Loucy (cell line): Measurements from ENCODE around the gene SYT2.

Source experiments
- H2AFZ ChIP-seq: fragments of 200-600 bp; sonication (generic); 2 replicates; pipeline ENCODE4 v1.6.0; 2016; ENCODE audit warnings: antibody characterized with exemption, mild to moderate bottlenecking, low read length, moderate library complexity
- H3F3A ChIP-seq: fragments of 200-600 bp; 2 replicates; pipeline ENCODE4 v1.6.0; 2016; ENCODE audit warnings: antibody characterized with exemption, low read depth, mild to moderate bottlenecking
- H3K27me3 ChIP-seq: fragments of 200-600 bp; sonication (generic); 2 replicates; pipeline ENCODE4 v1.6.1; 2014; ENCODE audit warnings: low read length, mild to moderate bottlenecking; ENCODE audit not compliant: insufficient read depth, poor library complexity, severe bottlenecking
- H3K36me3 ChIP-seq: fragments of 200-600 bp; sonication (generic); 2 replicates; pipeline ENCODE4 v1.6.1; 2016; ENCODE audit warnings: low read length; ENCODE audit not compliant: insufficient read depth
- H3K4me1 ChIP-seq: fragments of 200-600 bp; sonication (generic); 2 replicates; pipeline ENCODE4 v1.5.1; 2014; ENCODE audit warnings: low read length, mild to moderate bottlenecking; ENCODE audit not compliant: insufficient read depth, poor library complexity, severe bottlenecking
- H3K4me2 ChIP-seq: fragments of 200-600 bp; sonication (generic); 2 replicates; pipeline ENCODE4 v1.6.0; 2014; ENCODE audit warnings: antibody characterized with exemption, low read length, low read depth, mild to moderate bottlenecking; ENCODE audit not compliant: poor library complexity, severe bottlenecking
- H3K4me3 ChIP-seq: fragments of 200-600 bp; sonication (generic); 2 replicates; pipeline ENCODE4 v1.5.1; 2014; ENCODE audit warnings: low read length, mild to moderate bottlenecking, mixed read lengths; ENCODE audit not compliant: poor library complexity, severe bottlenecking
- H3K79me2 ChIP-seq: fragments of 200-600 bp; sonication (generic); 2 replicates; pipeline ENCODE4 v1.6.1; 2014; ENCODE audit warnings: low read length; ENCODE audit not compliant: insufficient read depth
- H3K9ac ChIP-seq: fragments of 200-600 bp; sonication (generic); 2 replicates; pipeline ENCODE4 v1.6.0; 2014; ENCODE audit warnings: mild to moderate bottlenecking, low read depth, low read length, moderate library complexity; ENCODE audit not compliant: poor library complexity, severe bottlenecking
- H3K9me2 ChIP-seq: fragments of 200-600 bp; sonication (generic); replicated peaks from 2 replicates; pipeline ENCODE4 v1.6.1; 2016; ENCODE audit warnings: low read depth, low read length, mixed read lengths
- H3K9me3 ChIP-seq: fragments of 200-600 bp; sonication (generic); 2 replicates; pipeline ENCODE4 v1.6.1; 2014; ENCODE audit warnings: mild to moderate bottlenecking, antibody characterized with exemption, low read length, low read depth; ENCODE audit not compliant: insufficient read depth
- H4K20me1 ChIP-seq: fragments of 200-600 bp; sonication (generic); 2 replicates; pipeline ENCODE4 v1.6.0; 2014; ENCODE audit warnings: antibody characterized with exemption, low read length, mild to moderate bottlenecking; ENCODE audit not compliant: insufficient read depth, poor library complexity, severe bottlenecking
- EZH2phosphoT487 ChIP-seq: fragments of 200-600 bp; IDR thresholded peaks from 2 replicates; pipeline ENCODE4 v1.6.1; 2018; ENCODE audit warnings: antibody characterized with exemption, mild to moderate bottlenecking, moderate library complexity, borderline replicate concordance
- TF ChIP-seq, protein P1 (sequence below): fragments of 200-600 bp; sonication (generic); conservative IDR thresholded peaks from 2 replicates; pipeline ENCODE4 v1.5.1; 2014; ENCODE audit warnings: mild to moderate bottlenecking, antibody characterized with exemption, low read length

SYT2 gene

DNA sequence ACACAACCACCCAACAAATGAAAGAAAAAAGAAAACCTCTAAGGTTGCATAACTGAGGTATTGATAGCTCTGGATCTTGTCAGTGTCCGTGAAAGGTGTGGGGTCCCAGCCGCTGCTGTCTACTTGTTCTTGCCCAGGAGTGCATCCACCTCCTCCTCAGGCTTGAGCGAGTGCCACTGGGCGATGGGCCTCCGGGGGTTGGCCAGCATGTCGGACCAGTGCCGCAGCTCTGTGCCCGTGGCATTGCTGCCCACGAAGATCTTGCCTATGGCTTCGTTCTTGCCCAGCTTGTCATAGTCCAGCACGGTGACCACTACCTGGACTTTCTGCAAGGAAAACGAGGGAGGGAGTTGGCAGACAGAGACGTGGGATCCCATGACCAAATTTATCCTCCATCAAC is 113.6 kb downstream of the SYT2 start:
- Histone ChIP-seq H3K9ac (no peak overlapping the region), H3K9me3 (no peaks in the 10 kb centered on the region), H3K4me3 (no peak overlapping the region), H3K27me3 (no peaks in the 10 kb centered on the region), H2AFZ (no peak overlapping the region), H4K20me1 (no peaks in the 10 kb centered on the region), H3K4me2 (no peak overlapping the region), H3K9me2 (no peaks in the 10 kb centered on the region), H3K79me2 (no peaks in the 10 kb centered on the region), H3K36me3 (no peaks in the 10 kb centered on the region), H3F3A (no peaks in the 10 kb centered on the region), H3K4me1 (no peaks in the 10 kb centered on the region)
- no peak for TF ChIP-seq EZH2phosphoT487
- TF ChIP-seq, protein P1, sequence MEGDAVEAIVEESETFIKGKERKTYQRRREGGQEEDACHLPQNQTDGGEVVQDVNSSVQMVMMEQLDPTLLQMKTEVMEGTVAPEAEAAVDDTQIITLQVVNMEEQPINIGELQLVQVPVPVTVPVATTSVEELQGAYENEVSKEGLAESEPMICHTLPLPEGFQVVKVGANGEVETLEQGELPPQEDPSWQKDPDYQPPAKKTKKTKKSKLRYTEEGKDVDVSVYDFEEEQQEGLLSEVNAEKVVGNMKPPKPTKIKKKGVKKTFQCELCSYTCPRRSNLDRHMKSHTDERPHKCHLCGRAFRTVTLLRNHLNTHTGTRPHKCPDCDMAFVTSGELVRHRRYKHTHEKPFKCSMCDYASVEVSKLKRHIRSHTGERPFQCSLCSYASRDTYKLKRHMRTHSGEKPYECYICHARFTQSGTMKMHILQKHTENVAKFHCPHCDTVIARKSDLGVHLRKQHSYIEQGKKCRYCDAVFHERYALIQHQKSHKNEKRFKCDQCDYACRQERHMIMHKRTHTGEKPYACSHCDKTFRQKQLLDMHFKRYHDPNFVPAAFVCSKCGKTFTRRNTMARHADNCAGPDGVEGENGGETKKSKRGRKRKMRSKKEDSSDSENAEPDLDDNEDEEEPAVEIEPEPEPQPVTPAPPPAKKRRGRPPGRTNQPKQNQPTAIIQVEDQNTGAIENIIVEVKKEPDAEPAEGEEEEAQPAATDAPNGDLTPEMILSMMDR, result no peak

DNA sequence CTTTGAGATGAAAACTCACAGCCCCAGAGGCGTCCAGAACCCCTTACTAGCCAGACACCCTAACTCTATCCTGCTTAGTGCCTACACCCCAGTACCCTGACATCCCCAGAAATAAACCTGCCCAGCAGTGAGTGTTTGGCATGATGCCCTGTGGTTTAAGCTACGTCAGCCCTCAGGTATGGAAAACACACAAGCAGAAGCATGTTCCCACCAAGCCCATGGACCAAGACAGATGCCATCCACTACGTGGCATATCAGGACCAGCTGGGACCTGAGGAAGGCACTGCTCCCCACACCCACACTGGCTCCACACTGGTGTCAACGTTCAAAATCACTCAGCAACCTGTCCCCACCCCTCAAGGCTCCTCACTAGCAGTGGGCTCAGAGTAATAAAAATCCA is 116.4 kb downstream of the SYT2 start:
- Histone ChIP-seq H3K9me2 (no peaks in the 10 kb centered on the region), H3K9ac (no peak overlapping the region), H3K36me3 (no peaks in the 10 kb centered on the region), H3K9me3 (no peaks in the 10 kb centered on the region), H4K20me1 (no peaks in the 10 kb centered on the region), H3K4me2 (no peak overlapping the region), H3K4me1 (no peaks in the 10 kb centered on the region), H2AFZ (no peak overlapping the region), H3K79me2 (no peaks in the 10 kb centered on the region), H3K27me3 (no peaks in the 10 kb centered on the region), H3K4me3 (no peak overlapping the region), H3F3A (no peaks in the 10 kb centered on the region)
- TF ChIP-seq, protein P1, result no peak
- no peak for TF ChIP-seq EZH2phosphoT487

DNA sequence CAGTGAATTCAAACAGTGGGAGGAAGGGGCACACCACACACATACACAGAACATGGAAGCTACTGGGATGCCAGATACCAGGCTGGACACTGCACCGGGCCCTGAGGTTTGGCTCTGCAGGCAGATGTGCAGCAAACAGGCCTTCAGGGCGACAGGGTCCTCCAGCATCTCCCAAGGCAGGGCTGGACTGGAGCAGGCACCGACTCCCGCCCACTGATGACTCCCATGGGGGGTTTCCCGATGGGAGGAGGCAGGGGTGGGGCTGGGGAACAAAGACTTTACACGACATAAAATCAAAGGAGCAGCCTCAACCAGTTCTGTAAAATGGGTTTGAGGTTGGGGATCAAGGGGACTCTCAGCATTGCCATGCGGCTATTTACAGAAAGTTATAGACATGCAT is 118.1 kb downstream of the SYT2 start:
- Histone ChIP-seq H3K4me1 (no peaks in the 10 kb centered on the region), H3K9me3 (no peaks in the 10 kb centered on the region), H2AFZ (no peak overlapping the region), H3F3A (no peaks in the 10 kb centered on the region), H3K4me3 (no peak overlapping the region), H3K36me3 (no peaks in the 10 kb centered on the region), H3K9me2 (no peaks in the 10 kb centered on the region), H3K9ac (no peak overlapping the region), H3K79me2 (no peaks in the 10 kb centered on the region), H3K27me3 (no peaks in the 10 kb centered on the region), H3K4me2 (no peak overlapping the region), H4K20me1 (no peaks in the 10 kb centered on the region)
- TF ChIP-seq, protein P1, result no peak
- no peak for TF ChIP-seq EZH2phosphoT487
